Parathyroid adenoma (tissue), 2 donors: ENCODE measurements around the gene MAPT.

ENCODE experiments used
- H2AFZ ChIP-seq: fragments of 300-600 bp; sonication (generic); one replicate; pipeline ENCODE4 v1.7.0; 2017; ENCODE audit warnings: antibody characterized with exemption, mild to moderate bottlenecking
- H3K27ac ChIP-seq: fragments of 300-600 bp; sonication (generic); one replicate; pipeline ENCODE4 v1.7.0; 2017
- H3K27me3 ChIP-seq: fragments of 300-600 bp; sonication (generic); one replicate; pipeline ENCODE4 v1.7.0; 2017; ENCODE audit warnings: low read length; ENCODE audit not compliant: control insufficient read depth, insufficient read depth
- H3K36me3 ChIP-seq: fragments of 300-600 bp; sonication (generic); one replicate; pipeline ENCODE4 v1.7.0; 2017; ENCODE audit warnings: low read length; ENCODE audit not compliant: control insufficient read depth, insufficient read depth
- H3K4me1 ChIP-seq: fragments of 300-600 bp; sonication (generic); one replicate; pipeline ENCODE4 v1.7.0; 2017; ENCODE audit warnings: control low read depth
- H3K4me2 ChIP-seq: fragments of 300-600 bp; sonication (generic); one replicate; pipeline ENCODE4 v1.7.0; 2017; ENCODE audit warnings: low read length
- H3K4me3 ChIP-seq: fragments of 300-600 bp; sonication (generic); one replicate; pipeline ENCODE4 v1.7.0; 2017; ENCODE audit warnings: low read depth, low read length
- H3K79me2 ChIP-seq: fragments of 300-600 bp; sonication (generic); one replicate; pipeline ENCODE4 v1.7.0; 2017; ENCODE audit warnings: control low read depth
- H3K9ac ChIP-seq: fragments of 300-600 bp; sonication (generic); one replicate; pipeline ENCODE4 v1.7.0; 2017; ENCODE audit warnings: mild to moderate bottlenecking
- H3K9me3 ChIP-seq: fragments of 300-600 bp; sonication (generic); one replicate; pipeline ENCODE4 v1.7.0; 2017; ENCODE audit warnings: low read length; ENCODE audit not compliant: control insufficient read depth
- CTCF ChIP-seq: fragments of 300-600 bp; sonication (generic); IDR thresholded peaks from one replicate; pipeline ENCODE4 v1.7.0; 2017; ENCODE audit warnings: antibody characterized with exemption, mild to moderate bottlenecking
- donor health status: primary hyperparathyroidism.

MAPT gene

GRCh38 chr17:45917081-45917480 lies 22.7 kb downstream of the MAPT start:
- Histone ChIP-seq H3K4me3 (no peak overlapping the region), H2AFZ (no peak overlapping the region), H3K27ac (no peak overlapping the region), H3K4me1 (no peaks in the 10 kb centered on the region), H3K9me3 (no peaks in the 10 kb centered on the region), H3K27me3 (no peaks in the 10 kb centered on the region), H3K36me3 (no peaks in the 10 kb centered on the region), H3K4me2 (no peak overlapping the region), H3K79me2 (peaks cover 20% of the 10 kb centered on the region), H3K9ac (no peak overlapping the region)
- TF ChIP-seq CTCF = no peak

- H3K36me3 ChIP-seq = no peaks in the 10 kb centered on the region
- no peaks in the 10 kb centered on the region for H3K27me3 ChIP-seq
- H3K9me3 ChIP-seq = no peaks in the 10 kb centered on the region
- no peak overlapping the region for H3K4me2 ChIP-seq
- H2AFZ ChIP-seq = no peak overlapping the region
- peaks cover 16% of the 10 kb centered on the region for H3K79me2 ChIP-seq
- no peak overlapping the region for H3K27ac ChIP-seq
- H3K4me3 ChIP-seq = no peak overlapping the region
- TF ChIP-seq CTCF = no peak
- H3K9ac ChIP-seq = no peak overlapping the region
- peaks cover 5% of the 10 kb centered on the region for H3K4me1 ChIP-seq
These were observed 23.9 kb downstream of the MAPT start for GRCh38 chr17:45918241-45918745.

- Histone ChIP-seq H3K4me2 (no peak overlapping the region), H3K36me3 (no peaks in the 10 kb centered on the region), H3K4me3 (no peak overlapping the region), H3K79me2 (peaks cover 16% of the 10 kb centered on the region), H3K4me1 (peaks cover 5% of the 10 kb centered on the region), H3K27me3 (no peaks in the 10 kb centered on the region), H2AFZ (no peak overlapping the region), H3K27ac (no peak overlapping the region), H3K9me3 (no peaks in the 10 kb centered on the region), H3K9ac (no peak overlapping the region)
- TF ChIP-seq CTCF = no peak
These were observed 24.8 kb downstream of the MAPT start for GRCh38 chr17:45919136-45919535.

- H3K4me1 ChIP-seq = peaks cover 5% of the 10 kb centered on the region
- H3K4me3 ChIP-seq = no peak overlapping the region
- no peak overlapping the region for H3K4me2 ChIP-seq
- no peaks in the 10 kb centered on the region for H3K9me3 ChIP-seq
- H2AFZ ChIP-seq = no peak overlapping the region
- no peaks in the 10 kb centered on the region for H3K27me3 ChIP-seq
- no peak for TF ChIP-seq CTCF
- H3K79me2 ChIP-seq = peaks cover 15% of the 10 kb centered on the region
- no peak overlapping the region for H3K9ac ChIP-seq
- no peak overlapping the region for H3K27ac ChIP-seq
- H3K36me3 ChIP-seq = no peaks in the 10 kb centered on the region
These were observed 25.7 kb downstream of the MAPT start for GRCh38 chr17:45920083-45920482.

GRCh38 chr17:45923511-45924268 lies 29.3 kb downstream of the MAPT start:
- no peaks in the 10 kb centered on the region for H3K36me3 ChIP-seq
- no peak for TF ChIP-seq CTCF
- H3K4me2 ChIP-seq = no peak overlapping the region
- no peaks in the 10 kb centered on the region for H3K27me3 ChIP-seq
- no peak overlapping the region for H3K4me3 ChIP-seq
- no peak overlapping the region for H2AFZ ChIP-seq
- H3K9me3 ChIP-seq = no peaks in the 10 kb centered on the region
- peaks cover 4% of the 10 kb centered on the region for H3K79me2 ChIP-seq
- peaks cover 5% of the 10 kb centered on the region for H3K4me1 ChIP-seq
- H3K9ac ChIP-seq = no peak overlapping the region
- no peak overlapping the region for H3K27ac ChIP-seq
